ENCODE data around the gene ARHGEF25.

DNA sequence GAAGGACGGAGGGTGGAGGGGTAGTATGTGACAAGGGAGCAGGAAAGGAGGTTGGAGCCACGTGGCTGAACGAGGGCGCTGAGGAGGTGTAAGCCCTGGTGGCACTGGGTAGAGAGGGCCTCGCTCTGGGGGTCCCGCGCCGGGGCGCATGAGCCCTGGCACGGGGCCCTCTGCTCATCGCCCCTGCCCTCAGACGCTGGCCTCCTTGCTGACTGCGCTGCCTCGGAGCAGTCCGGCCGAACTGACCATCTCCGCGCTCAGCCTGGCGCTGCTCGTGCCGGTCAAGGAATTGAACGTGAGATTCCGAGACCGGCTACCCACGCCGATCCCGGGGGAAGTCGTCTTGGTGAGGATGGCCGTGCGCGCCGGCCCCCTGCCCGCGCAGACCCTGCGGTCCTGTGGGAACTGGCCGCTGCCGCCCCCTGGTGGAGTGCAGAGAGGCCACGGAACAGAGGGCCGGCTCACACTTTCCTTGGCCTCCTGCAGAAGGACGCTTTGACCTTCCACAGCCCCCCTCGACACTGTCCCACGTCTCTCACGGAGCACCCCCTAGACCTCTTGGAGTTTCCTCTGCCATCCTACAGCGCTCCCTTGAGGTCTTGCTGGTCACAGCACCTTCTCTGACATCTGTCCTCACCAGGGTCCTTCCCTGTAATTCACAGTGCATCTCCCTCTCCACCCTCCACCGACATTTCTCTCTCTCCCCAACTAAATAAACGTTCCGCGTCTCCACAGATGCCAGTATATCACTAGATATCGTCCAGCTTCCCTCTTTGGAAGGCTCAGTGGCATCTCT lies 10.5 kb downstream of the ARHGEF25 start:
- no peak for TF ChIP-seq POLR2AphosphoS5 (IDR thresholded peaks at IDR 0.05; ENCODE audit: borderline replicate concordance, low read depth, low read length)
- TF ChIP-seq EZH2 (IDR thresholded peaks at IDR 0.05), result no peak
- no peak for TF ChIP-seq FOXP2 (optimal IDR thresholded peaks at IDR 0.05; ENCODE audit: control extremely low read depth, extremely low read length, insufficient read depth)
